GM21528 (cell line): ENCODE results near the gene PXT1.
A peak's percentile ranks its signal among the peaks of the same experiment; 100 is the strongest.
"Not testable (repeated sequence)": the region's sequence is repeated elsewhere in the genome, so short reads cannot be mapped to it uniquely, and the experiment has no call there.

Source experiments
- ATAC-seq: cut with Tn5 transposase; IDR thresholded peaks from one replicate; pipeline ENCODE4 v1.9.1; 2021; ENCODE audit warnings: mild to moderate bottlenecking, moderate library complexity; ENCODE audit not compliant: unreplicated experiment, low FRiP score

PXT1 gene, protein sequence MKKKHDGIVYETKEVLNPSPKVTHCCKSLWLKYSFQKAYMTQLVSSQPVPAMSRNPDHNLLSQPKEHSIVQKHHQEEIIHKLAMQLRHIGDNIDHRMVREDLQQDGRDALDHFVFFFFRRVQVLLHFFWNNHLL

DNA sequence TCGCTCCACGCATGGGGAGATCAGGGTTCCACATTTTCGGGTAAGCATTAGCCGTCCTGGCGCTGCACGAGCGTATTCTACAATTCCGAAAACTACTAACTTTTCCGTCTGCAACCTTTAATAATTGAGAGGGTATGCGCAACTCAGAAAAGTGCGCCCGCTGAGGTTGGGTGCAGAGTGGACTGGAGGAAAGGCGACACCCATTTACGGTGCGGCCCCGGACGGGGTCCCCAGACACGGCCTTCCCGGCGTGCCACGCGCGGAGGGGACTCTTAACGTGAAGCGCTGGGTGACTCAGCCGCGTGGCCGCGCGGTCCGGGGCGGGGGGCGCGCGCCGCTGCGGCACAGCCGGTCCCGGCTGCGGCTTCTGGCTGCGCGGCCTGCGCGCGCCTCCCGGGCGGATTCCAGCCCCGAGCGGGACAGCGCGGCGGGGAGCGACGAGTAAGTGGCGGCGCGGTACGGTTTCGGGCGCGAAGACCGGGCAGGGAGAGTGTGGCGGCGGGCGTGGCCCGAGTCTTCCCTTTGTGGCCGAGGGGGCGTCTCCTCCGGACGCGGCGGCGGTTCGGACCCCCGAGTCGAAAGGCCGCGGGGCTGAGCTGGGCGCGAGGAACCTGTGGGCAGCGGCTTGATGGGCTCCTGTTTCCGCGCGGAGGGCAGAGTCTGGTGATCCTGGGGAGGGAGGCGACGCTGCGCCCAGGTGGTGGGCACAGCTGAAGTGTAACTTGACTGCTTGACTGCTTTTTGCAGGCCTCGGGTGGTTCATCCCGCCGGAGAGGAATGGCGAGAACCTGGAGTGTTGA is at the start of gene PXT1, which contains the start of gene KCTD20:
TSS of gene PXT1 (minus strand) at position 184 of the 800 bp plus-strand sequence. CDS start 16,772 bp downstream, outside the sequence.
TSS of gene KCTD20 (plus strand) at position 330 of the 800 bp plus-strand sequence. CDS start 27,098 bp downstream, outside the sequence.
- peak; percentile 80 for ATAC-seq

DNA sequence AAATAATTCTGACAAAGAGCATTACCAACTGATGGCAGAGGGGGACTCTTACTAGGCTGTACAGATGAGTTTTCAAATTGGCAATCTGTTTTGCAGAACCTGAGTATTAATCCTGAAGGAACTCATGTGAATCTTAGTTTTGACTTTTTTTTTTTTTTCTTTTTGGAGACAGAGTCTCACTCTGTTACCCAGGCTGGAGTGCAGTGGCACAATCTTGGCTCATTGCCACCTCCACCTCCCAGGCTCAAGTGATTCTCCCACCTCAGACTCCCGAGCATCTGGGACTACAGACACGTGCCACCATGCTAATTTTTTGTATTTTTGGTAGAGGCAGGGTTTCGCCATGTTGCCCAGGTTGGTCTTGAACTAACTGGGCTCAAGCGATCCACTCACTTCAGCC is 49.4 kb upstream of the PXT1 start:
- ATAC-seq = no peak

DNA sequence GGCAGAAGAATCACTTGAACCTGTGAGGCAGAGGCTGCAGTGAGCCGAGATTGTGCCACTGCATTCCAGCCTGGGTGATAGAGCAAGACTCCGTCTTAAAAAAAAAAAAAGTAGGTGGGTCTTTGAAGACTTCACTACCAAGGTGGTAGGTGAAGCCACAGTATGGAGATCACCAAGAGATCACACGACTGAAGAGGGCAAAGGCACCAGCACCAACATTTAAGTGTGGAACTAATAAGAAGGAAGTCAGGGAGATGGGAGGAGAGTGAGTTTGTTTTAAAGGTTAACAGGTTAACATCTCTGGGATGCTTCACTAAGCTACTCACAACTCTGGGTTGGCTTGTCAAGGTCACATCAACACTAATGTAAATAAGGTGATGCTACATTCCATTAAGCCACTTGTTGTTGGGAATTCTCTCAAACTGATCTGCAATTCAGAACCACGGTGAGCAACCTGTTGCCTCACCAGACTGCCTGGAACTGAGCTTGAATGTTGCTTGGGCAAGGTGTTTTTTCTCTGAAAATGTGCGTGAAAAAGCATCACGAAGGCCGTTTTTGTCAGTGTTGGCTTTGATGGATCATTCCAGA is 48.8 kb upstream of the PXT1 start:
- no peak for ATAC-seq

DNA sequence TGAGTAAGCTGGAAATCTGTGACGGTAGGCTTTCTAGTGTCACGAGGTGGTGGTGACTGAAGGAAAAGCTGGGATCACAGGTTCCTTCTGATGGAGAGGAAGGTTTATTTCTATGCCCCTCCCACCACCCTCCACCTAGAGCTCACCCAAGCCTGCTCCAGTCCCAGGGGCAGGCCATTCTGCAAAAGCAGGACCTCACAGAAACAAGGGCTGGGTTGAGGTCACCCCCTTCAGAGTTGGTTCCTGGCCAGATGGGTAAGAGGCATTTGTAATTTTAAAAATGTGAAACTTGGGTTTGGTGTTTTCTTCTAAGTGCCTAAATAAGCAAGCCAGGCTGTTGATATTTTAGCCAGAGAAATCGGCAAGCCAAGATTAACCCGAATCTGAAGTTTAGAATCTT is 46.8 kb upstream of the PXT1 start:
- no peak for ATAC-seq

DNA sequence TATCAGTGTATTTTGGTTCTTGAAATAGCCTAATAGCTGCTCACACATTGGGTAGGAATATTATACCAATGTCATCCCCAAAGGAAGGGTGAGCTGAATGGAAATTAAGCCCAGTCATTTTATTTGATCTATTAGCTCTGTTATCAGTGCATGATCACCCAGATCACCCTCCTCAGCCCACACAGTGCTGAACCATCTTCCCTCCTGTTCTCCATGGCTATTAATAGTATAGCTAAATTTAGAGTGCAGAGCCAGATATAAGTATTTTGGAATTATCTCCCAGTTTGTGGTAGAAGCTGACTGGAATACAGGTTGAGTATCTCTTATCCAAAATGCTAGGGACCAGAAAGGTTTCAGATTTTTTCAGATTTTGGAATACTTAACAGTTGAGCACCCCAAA is 45.6 kb upstream of the PXT1 start:
- ATAC-seq = no peak

DNA sequence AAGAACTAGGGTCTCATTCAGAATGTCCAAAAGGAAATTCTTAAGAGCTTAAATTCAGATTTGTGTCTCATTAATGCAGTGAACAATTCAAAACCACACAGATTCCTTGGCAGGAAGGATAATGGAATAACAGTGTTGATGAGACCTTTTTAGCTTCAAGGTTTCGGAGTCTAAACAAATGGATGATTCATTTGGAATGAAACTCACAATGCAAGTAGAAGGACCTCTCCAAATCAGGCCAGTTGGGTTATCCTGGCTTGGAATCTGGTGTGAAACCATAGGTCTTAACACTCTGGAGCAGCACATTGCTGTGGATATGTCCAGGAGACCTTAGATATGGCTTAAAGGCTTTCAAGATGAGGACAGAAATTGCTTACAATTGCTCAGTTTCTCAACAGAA is 45.0 kb upstream of the PXT1 start:
- ATAC-seq = no peak

DNA sequence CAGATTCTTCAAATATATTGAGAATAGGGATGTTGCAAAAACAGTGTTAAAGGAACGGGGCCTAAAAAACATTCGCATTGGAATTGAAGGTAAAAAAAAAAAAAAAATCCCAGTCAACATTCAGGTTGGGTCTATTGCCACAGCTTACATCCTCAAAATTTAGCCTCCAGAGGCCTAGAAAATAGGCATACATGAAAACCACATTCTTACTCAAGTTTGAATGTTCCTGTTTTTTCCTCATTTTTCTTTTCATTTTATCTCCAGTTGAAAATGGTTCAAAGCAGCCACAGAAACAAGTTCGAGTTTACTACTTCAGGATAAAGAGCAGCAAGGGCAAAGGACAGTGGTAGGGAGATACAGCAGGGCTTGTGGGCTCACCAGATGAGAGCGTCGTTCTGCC is 42.1 kb upstream of the PXT1 start:
- no peak for ATAC-seq

DNA sequence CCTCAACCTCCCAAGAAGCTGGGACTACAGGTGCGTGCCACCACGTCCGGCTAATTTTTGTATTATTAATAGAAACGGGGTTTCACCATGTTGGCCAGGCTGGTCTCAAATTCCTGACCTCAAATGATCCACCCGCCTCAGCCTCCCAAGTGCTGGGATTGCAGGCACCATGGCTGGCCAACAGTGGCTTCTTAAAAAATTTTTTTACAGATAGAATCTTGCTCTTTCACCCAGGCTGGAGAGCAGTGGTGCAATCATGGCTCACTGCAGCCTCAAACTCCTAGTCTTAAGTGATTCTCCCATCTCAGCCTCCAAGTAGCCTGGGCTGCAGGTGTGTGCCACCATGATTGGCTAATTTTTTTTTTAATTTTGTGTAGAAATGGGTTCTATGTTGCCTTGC is 40.7 kb upstream of the PXT1 start:
- not testable (repeated sequence) for ATAC-seq

DNA sequence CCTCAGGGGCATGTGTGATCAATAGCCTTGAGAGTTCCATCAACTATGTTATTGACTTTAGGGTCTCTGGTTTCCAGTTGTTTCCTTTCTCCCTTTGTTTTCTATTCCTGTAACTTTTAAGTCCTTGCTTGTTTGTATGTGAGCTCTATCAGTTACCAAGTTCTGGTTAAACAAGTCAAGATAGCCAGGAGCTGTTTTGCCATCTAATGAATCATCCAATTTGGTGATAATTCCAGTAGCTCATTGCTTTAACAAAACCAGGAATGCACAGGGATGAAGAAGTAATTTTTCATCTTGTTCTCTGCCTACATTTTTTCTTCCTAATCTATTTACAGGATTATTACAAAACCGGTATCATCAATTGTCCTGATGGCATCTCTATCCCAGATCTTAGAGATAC is 36.6 kb upstream of the PXT1 start:
- no peak for ATAC-seq

DNA sequence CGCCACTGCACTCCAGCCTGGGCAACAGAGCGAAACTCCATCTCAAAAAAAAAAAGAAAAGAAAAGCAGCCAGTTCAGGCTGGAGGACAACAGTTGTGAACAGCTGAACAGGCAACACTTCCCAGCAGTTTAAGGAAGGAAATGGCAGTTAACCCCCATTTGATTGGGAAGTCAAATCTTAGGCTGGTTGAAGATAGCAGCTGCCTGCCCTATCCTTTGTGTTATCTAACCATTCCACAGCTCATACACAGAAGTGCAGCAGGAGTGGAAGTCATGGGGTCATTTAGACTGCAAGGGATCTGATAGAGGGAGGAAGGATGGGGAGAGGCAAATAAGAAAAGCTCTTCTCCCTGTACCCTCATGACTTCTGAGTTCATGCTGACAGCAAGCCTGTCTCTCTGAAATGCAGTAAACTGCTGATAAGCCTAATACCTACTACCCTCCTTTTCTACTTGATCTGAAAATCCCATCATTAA is 35.4 kb upstream of the PXT1 start:
- ATAC-seq = no peak

DNA sequence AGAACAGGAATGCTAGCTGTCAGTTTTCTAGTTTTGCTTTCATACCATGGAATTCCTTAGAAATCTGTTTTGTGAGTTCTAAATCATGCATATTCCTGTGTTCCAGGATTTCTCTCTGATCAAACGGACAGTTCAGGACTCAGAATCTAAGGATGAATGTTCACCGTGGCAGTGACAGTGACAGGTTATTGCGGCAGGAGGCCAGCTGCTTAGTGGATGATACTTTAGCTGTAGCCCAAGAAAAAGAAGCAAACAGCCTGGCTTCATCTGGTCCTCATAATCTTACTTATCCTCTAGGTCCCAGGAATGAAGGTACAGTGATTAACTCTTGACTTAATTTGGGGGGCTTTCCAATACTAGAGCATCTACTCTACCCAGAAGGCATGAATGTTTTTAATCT is 27.3 kb upstream of the PXT1 start:
- ATAC-seq = no peak

DNA sequence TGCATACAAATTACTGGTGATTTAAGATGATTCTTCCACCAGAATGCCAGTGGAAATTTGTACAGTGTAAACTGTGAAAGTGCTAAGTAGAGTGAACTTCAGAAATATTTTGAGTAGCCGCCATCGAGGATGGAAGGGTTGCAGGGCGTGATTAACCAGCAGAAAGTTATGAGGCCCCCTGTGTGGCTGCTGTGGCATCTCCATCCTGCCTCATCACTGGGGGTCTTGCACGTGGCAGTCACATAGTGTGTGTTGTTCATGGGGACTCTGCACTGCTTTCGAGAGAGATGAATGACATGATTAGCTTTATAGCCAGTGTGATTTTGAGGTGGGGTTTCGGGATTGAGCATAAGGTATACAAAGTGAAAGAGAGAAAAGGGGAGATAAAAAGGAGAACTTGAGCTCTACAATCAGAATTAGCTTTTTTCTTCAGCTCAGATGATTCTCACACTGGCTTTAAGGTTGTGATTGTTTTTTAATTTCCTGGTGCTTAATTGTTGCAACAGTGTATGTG is 26.6 kb upstream of the PXT1 start:
- ATAC-seq = no peak

DNA sequence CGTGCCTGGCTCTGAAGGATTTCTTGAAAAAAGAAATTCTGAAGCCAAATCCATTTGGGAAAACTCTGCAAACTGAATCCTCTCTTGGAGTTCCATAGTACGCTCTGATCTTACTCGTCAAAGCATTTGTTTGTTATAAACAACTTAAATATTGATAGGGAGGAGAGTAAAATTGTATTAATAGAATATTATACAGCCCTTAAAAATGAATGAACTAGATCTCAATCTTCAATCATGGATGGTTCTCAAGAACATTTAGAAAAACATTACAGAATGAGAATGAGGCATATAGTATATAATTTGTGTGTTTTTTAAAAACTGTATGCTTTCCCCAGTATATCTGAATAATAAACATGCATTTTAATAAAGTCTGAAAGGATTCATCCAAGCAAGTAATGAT is 25.0 kb upstream of the PXT1 start:
- ATAC-seq = no peak

DNA sequence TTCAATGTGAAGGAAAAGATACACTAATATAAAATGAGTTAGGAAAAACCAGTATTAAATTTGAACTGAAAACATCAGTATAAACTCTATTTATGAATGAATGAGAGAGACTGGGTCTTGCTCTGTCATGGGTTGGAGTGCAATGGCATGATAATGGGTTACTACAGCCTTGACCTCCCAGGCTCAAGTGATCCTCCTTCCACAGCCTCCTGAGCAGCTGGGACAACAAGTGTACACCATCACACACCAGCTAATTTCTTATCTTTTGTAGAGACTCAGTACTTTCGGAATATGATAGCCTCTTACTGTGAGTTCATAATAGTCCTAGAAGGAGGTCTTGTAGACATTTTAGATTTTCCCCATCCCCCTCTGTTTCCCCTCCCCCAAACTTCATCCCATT is 21.6 kb upstream of the PXT1 start:
- no peak for ATAC-seq

DNA sequence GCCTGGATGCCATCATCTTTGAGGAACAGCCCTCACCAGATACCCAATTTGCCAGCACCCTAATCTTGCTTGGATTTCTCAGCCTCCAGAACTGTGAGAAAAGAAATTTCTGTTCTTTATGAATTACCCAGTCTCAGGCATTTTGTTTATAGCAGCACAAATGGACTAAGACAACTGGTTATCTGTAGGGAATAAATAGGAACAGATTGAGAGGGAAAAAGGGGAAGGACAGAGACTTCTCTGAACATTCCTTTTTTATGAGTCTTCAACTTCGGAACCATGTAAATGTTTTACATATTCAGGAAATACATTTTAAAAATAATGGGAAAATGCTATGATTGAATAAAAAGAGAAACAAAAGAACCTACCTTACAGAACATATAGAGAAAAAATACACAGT is 21.0 kb upstream of the PXT1 start:
- ATAC-seq = no peak

DNA sequence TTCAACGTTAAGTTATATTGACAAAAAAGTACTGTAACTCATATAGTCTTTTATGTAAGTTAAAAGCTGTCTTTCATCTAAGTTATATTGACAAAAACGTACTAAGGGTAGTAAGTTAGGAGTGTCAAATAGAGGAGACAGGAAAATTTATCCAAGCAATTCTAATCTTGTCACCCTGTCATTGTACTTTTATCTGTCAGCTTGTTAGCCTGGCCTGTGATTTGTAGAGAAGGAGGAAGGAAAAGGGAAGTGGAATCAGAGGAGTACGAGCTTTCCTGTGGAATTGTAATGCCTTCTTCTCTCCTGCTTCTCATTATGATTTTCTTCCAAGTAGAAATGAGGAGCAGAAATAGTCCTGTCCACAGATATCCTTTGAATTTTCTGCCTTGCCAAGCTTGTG is 19.0 kb upstream of the PXT1 start:
- ATAC-seq = no peak

DNA sequence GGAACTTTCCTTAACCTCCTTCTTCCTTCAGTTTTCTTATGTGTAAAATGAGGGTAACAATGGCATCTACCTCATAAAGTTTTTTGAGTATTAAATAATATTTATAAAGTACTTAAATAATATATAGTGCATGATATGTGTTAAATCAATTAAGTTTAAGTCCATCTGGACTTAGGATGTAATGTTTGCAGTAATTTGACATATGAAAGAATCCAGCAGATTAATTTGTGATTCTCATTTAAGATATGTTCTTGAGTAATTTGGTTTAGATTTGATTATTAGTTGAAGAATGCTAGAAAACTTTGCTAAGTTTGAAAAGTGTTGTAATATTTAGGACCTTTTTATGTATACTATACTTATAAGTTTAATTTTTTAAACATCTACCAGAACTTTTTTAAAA is 18.3 kb upstream of the PXT1 start:
- ATAC-seq = no peak

DNA sequence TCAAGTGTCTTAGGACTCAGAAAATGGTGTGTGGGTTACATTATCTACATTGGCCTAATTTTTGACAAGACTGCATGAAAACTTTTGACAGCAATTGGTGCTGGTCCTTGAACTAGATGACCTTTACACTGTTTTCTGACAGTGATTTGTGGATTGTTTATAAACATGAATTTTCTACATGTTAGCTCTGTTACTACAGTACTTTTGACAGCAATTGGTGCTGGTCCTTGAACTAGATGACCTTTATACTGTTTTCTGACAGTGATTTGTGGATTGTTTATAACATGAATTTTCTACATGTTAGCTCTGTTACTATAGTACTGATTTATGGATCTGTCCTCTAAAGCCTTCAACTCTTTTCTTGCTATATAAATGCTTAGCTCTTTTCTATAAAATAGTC is 16.8 kb upstream of the PXT1 start:
- ATAC-seq = no peak

DNA sequence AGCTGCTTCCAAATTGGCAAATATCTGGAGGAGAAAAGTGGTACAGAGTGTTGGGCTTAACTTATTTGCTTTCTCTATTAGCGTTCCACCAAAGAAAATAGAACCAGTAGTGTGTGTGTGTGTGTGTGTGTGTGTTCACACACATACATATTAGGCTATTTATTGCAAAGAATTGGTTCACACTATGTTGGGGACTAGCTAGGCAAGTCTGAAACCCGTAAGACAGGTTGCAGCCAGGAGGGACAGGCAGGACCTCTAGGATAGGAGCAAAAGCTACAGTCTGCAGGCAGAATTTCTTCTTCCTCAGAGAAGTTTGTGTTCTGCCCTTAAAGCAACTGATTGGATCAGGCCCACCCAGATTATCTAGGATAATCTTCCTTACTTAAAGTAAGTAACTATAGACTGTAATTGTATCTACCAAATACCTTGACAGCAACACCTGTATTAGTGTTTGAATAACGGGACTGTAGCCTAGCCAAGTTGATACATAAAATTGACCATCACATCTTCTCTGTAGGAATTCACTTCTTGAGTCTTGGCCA is 12.9 kb upstream of the PXT1 start:
- no peak for ATAC-seq

DNA sequence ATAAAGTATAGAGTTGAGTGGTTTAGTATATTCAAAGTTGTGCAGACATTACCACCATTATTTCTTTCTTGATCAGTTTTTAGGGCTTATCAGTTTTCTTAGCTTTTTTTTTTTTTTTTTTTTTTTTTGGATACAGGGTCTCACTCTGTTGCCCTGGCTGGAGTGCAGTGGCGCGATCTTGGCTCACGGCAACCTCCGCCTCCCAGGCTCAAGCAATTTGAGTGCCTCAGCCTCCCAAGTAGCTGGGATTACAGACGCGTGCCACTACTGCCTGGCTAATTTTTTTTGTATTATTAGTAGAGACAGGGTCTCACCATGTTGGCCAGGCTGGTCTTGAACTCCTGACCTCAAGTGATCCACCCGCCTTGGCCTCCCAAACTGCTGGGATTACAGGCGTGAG is 10.2 kb upstream of the PXT1 start:
- ATAC-seq = not testable (repeated sequence)

DNA sequence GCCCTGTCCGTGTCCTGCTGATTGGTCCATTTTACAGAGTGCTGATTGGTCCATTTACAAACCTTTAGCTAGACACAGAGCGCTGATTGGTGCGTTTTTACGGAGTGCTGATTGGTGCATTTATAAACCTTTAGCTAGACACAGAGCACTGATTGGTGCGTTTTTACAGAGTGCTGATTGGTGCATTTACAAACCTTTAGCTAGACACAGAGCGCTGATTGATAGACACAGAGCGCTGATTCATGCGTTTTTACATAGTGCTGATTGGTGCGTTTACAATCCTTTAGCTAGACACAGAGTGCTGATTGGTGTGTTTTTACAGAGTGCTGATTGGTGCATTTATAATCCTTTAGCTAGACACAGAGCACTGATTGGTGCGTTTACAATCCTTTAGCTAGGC is 6.5 kb upstream of the PXT1 start:
- ATAC-seq = not testable (repeated sequence)
